PC-9 (cell line): ENCODE results near the gene FUT2. TPM values are rescaled to one million over a fixed set of nuclear protein-coding genes. Genes with fewer than 3 reads are reported as not detected.
A peak's percentile ranks its signal among the peaks of the same experiment; 100 is the strongest.

Experiments used
- BruUV-seq: library from RNA; stranded (reverse); fragments of 400-500 nt; replicated peaks from 2 replicates; lab custom pipeline; 2021; lab: Mats Ljungman, UMichigan
- CTCF ChIA-PET: fragments of 300-600 bp; sonication (Branson Sonifier 250); formaldehyde crosslinking; loops from one replicate; lab custom pipeline; 2022; ENCODE audit warnings: antibody characterized with exemption; lab: Charles Lee
- POLR2A ChIA-PET: fragments of 300-600 bp; sonication (Branson Sonifier 250); formaldehyde crosslinking; loops from one replicate; lab custom pipeline; 2022; ENCODE audit warnings: antibody characterized with exemption; ENCODE audit not compliant: unreplicated experiment; lab: Charles Lee
- DNase-seq, 2 experiments: peaks; one replicate each; pipeline versions ENCODE4 v3.0.0 to v3.0.0-alpha.2; 2015 to 2022; ENCODE audit warnings: mixed read lengths in 1 of 2
- H2AFZ ChIP-seq: fragments of 200-600 bp; sonication (generic); 2 replicates; pipeline ENCODE4 v1.8.1; 2017; ENCODE audit warnings: antibody characterized with exemption
- H3F3A ChIP-seq: fragments of 200-600 bp; sonication (generic); 2 replicates; pipeline ENCODE4 v1.8.1; 2017; ENCODE audit warnings: antibody characterized with exemption, mild to moderate bottlenecking, low read depth; ENCODE audit not compliant: insufficient read depth
- H3K27ac ChIP-seq: fragments of 200-600 bp; sonication (generic); 2 replicates; pipeline ENCODE4 v1.6.1; 2016; ENCODE audit warnings: mixed run types
- H3K27me3 ChIP-seq: fragments of 200-600 bp; sonication (generic); 2 replicates; pipeline ENCODE4 v1.6.1; 2016; ENCODE audit warnings: low read depth, mixed run types; ENCODE audit not compliant: insufficient read depth
- H3K36me3 ChIP-seq: fragments of 200-600 bp; sonication (generic); 2 replicates; pipeline ENCODE4 v1.6.1; 2016; ENCODE audit warnings: low read depth, mixed run types
- H3K4me1 ChIP-seq: fragments of 200-600 bp; sonication (generic); replicated peaks from 2 replicates; pipeline ENCODE4 v1.6.1; 2016; ENCODE audit warnings: mixed run types; ENCODE audit not compliant: insufficient read depth
- H3K4me2 ChIP-seq: fragments of 200-600 bp; sonication (generic); 2 replicates; pipeline ENCODE4 v1.6.1; 2017; ENCODE audit warnings: mixed run types
- H3K4me3 ChIP-seq: fragments of 200-600 bp; sonication (generic); 2 replicates; pipeline ENCODE4 v1.6.1; 2016; ENCODE audit warnings: mixed run types
- H3K79me2 ChIP-seq: fragments of 200-600 bp; sonication (generic); 2 replicates; pipeline ENCODE4 v1.6.1; 2017; ENCODE audit warnings: low read depth, mixed run types
- H3K9me2 ChIP-seq: fragments of 200-600 bp; sonication (generic); 2 replicates; pipeline ENCODE4 v1.8.1; 2017; ENCODE audit warnings: mild to moderate bottlenecking; ENCODE audit not compliant: insufficient read depth
- H3K9me3 ChIP-seq: fragments of 200-600 bp; sonication (generic); 2 replicates; pipeline ENCODE4 v1.8.1; 2016; ENCODE audit warnings: low read depth; ENCODE audit not compliant: insufficient read depth
- H4K20me1 ChIP-seq: fragments of 200-600 bp; sonication (generic); 2 replicates; pipeline ENCODE4 v1.8.1; 2017; ENCODE audit not compliant: insufficient read depth
- CTCF ChIP-seq: fragments of 200-600 bp; sonication (generic); conservative IDR thresholded peaks from 2 replicates; pipeline ENCODE4 v1.6.1; 2017; ENCODE audit warnings: mixed run types, antibody characterized with exemption, mild to moderate bottlenecking, moderate library complexity
- EZH2 ChIP-seq: fragments of 200-600 bp; sonication (generic); IDR thresholded peaks from 2 replicates; pipeline ENCODE4 v1.8.0; 2017; ENCODE audit warnings: antibody characterized with exemption, low read depth
- intact Hi-C: fragments of 100-400 bp; cut with micrococcal nuclease; formaldehyde crosslinking; loops from one replicate; pipeline ENCODE4 v1.10.0; 2022; ENCODE audit not compliant: unreplicated experiment
- total RNA-seq: library from RNA; stranded (reverse); gene quantifications from 2 replicates; pipeline ENCODE4 v1.2.3, GENCODE V29; 2021

FUT2 gene
- total RNA-seq, 1 experiment from 2014 or later, result 8.7 TPM

- Histone ChIP-seq H2AFZ (no peak overlapping the region), H3K9me2 (no peaks in the 10 kb centered on the region), H4K20me1 (no peaks in the 10 kb centered on the region), H3F3A (peaks cover 20% of the 10 kb centered on the region; the same call in 1 of the 2 replicates), H3K79me2 (no peaks in the 10 kb centered on the region), H3K27me3 (no peaks in the 10 kb centered on the region), H3K27ac (no peak overlapping the region), H3K36me3 (no peaks in the 10 kb centered on the region), H3K9me3 (no peaks in the 10 kb centered on the region), H3K4me3 (no peak overlapping the region), H3K4me1 (peaks cover 32% of the 10 kb centered on the region), H3K4me2 (peak overlapping the region; percentile 39)
- peak; percentile 71 to 72 for DNase-seq
- intact Hi-C loops, result loop anchor here (1.0 to 5.0 kb wide), 4 partner anchors 62 to 160 kb away; partner anchors contain the start of gene FUT1
- ChIA-PET POLR2A (interaction anchor here (0.6 kb wide), 1 partner anchor 73 kb away, joined by 10 read pairs; no protein-coding TSS in a partner anchor), CTCF (interaction anchor here (0.6 to 1.4 kb wide), 5 partner anchors 19 to 349 kb away, joined by 3 to 4 read pairs (median 4); no protein-coding TSS in a partner anchor)
- BruUV-seq, result no TSS peak
- TF ChIP-seq CTCF, result peak; percentile 92
- TF ChIP-seq EZH2, result no peak
These were observed 20.6 kb upstream of the FUT2 start for GRCh38 chr19:48674921-48675824.

- H3K4me3 ChIP-seq, result no peak overlapping the region
- peaks cover 16% of the 10 kb centered on the region; the same call in 1 of the 2 replicates for H3F3A ChIP-seq
- DNase-seq, result no peak
- no peaks in the 10 kb centered on the region for H3K9me3 ChIP-seq
- H3K9me2 ChIP-seq, result no peaks in the 10 kb centered on the region
- H4K20me1 ChIP-seq, result no peaks in the 10 kb centered on the region
- H3K36me3 ChIP-seq, result no peaks in the 10 kb centered on the region
- H3K4me1 ChIP-seq, result peaks cover 32% of the 10 kb centered on the region
- H2AFZ ChIP-seq, result 0 out of 2 replicates have a peak overlapping the region, but pooled peaks have one; percentile 58
- no peaks in the 10 kb centered on the region for H3K27me3 ChIP-seq
- CTCF ChIA-PET, result interaction anchor here (0.6 to 1.4 kb wide), 3 partner anchors 18 to 37 kb away, joined by 3 to 4 read pairs (median 4); no protein-coding TSS in a partner anchor
- H3K79me2 ChIP-seq, result no peaks in the 10 kb centered on the region
- POLR2A ChIA-PET, result no interaction called here
- intact Hi-C loops, result loop anchor here (2.0 to 5.0 kb wide), 2 partner anchors 38 to 61 kb away; no protein-coding TSS in a partner anchor
- H3K27ac ChIP-seq, result peak overlapping the region; percentile 53
- TF ChIP-seq EZH2 (no peak), CTCF (no peak)
- peak overlapping the region; percentile 32; the same call in 1 of the 2 replicates for H3K4me2 ChIP-seq
- no TSS peak for BruUV-seq
These were observed 19.3 kb upstream of the FUT2 start for GRCh38 chr19:48676487-48676886.

GRCh38 chr19:48676887-48677286, 18.9 kb upstream of the FUT2 start:
- ChIA-PET CTCF (interaction anchor here (0.6 to 1.4 kb wide), 4 partner anchors 17 to 62 kb away, joined by 3 to 4 read pairs (median 4); no protein-coding TSS in a partner anchor), POLR2A (interaction anchor here (0.5 to 0.7 kb wide), 3 partner anchors 43 to 312 kb away, joined by 3 to 9 read pairs (median 7); no protein-coding TSS in a partner anchor)
- Histone ChIP-seq H3K27me3 (no peaks in the 10 kb centered on the region), H2AFZ (peak overlapping the region; percentile 58; the same call in 1 of the 2 replicates), H3K79me2 (no peaks in the 10 kb centered on the region), H3K4me3 (no peak overlapping the region), H3K4me2 (peak overlapping the region; percentile 32), H3K27ac (peak overlapping the region; percentile 62), H3F3A (peaks cover 16% of the 10 kb centered on the region; the same call in 1 of the 2 replicates), H3K36me3 (no peaks in the 10 kb centered on the region), H3K9me3 (no peaks in the 10 kb centered on the region), H3K4me1 (peaks cover 32% of the 10 kb centered on the region), H4K20me1 (no peaks in the 10 kb centered on the region), H3K9me2 (no peaks in the 10 kb centered on the region)
- BruUV-seq, result no TSS peak
- peak; percentile 67 to 92 for DNase-seq
- intact Hi-C loops, result loop anchor here (2.0 to 5.0 kb wide), 2 partner anchors 38 to 60 kb away; no protein-coding TSS in a partner anchor
- TF ChIP-seq EZH2, result no peak
